ENCODE measurements around the gene RUNX2. TPM values are rescaled to one million over a fixed set of nuclear protein-coding genes. Genes with fewer than 3 reads are reported as not detected.

RUNX2 gene
- polyA plus RNA-seq, 1 of the 3 experiments (the other 2 are of a cell fraction), result 4.4 TPM

DNA sequence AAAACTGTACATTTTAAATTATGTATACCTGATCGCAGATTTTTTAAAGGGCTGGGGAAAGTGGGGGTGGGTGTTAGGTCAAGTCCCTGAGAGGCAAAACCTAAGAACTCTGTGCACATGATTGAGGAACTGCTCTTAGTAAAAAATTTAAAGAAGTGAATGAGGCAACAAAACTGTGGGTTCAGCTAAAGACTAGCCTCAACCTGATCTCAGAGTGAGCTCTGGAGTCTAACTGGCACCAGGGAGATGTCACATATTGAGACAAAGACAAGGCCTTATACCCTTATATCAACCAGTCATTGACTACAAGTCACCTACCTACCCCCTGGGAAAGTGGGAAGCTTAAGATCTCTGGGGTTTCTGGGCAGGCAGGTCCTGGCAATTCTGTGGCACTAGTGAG lies 27.4 kb upstream of the RUNX2 start:
- POLR2A ChIA-PET, result no interaction called here
- Histone ChIP-seq H3K79me2 (ENCODE audit: insufficient read depth) (no peaks in the 10 kb centered on the region), H3K9ac (no peak overlapping the region), H3K4me3 (ENCODE audit: low read depth in 2 of 2, low read length in 1 of 2) (no peak overlapping the region), H3K9me2 (no peaks in the 10 kb centered on the region), H3K27ac (ENCODE audit: low read depth in 2 of 2, low read length in 1 of 2) (no peak overlapping the region), H3K36me3 (replicated peaks in 1 of 2; ENCODE audit: control insufficient read depth in 1 of 2, insufficient read depth in 2 of 2, low read length in 1 of 2) (no peaks in the 10 kb centered on the region), H3F3A (replicated peaks; ENCODE audit: insufficient read depth) (no peaks in the 10 kb centered on the region), H4K20me1 (ENCODE audit: insufficient read depth) (no peaks in the 10 kb centered on the region), H3K9me3 (no peaks in the 10 kb centered on the region), H3K27me3 (ENCODE audit: insufficient read depth) (no peaks in the 10 kb centered on the region), H3K4me2 (no peak overlapping the region), H2AFZ (ENCODE audit: low read depth) (no peak overlapping the region), H3K4me1 (ENCODE audit: control insufficient read depth in 1 of 2, insufficient read depth in 2 of 2, low read depth in 1 of 2, low read length in 1 of 2) (no peaks in the 10 kb centered on the region)
- no peak for TF ChIP-seq TAF1 (IDR thresholded peaks at IDR 0.05; ENCODE audit: borderline replicate concordance, low read depth, low read length)
- TF ChIP-seq SMC3 (IDR thresholded peaks at IDR 0.05; ENCODE audit: low read depth, low read length), result no peak
- TF ChIP-seq USF2 (IDR thresholded peaks at IDR 0.05; ENCODE audit: borderline replicate concordance, low read depth, low read length), result no peak
- TF ChIP-seq, protein P1, sequence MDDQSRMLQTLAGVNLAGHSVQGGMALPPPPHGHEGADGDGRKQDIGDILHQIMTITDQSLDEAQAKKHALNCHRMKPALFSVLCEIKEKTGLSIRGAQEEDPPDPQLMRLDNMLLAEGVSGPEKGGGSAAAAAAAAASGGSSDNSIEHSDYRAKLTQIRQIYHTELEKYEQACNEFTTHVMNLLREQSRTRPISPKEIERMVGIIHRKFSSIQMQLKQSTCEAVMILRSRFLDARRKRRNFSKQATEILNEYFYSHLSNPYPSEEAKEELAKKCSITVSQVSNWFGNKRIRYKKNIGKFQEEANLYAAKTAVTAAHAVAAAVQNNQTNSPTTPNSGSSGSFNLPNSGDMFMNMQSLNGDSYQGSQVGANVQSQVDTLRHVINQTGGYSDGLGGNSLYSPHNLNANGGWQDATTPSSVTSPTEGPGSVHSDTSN (IDR thresholded peaks at IDR 0.05), result no peak
- no peak for TF ChIP-seq MEF2A (IDR thresholded peaks at IDR 0.05; ENCODE audit: borderline replicate concordance, low read depth)
- no peak for TF ChIP-seq FOSL2 (IDR thresholded peaks at IDR 0.05; ENCODE audit: borderline replicate concordance, low read depth)
- TF ChIP-seq ELF1 (IDR thresholded peaks at IDR 0.05), result no peak
- no peak for TF ChIP-seq NRF1 (IDR thresholded peaks at IDR 0.05; ENCODE audit: low read depth, low read length)
- TF ChIP-seq EZH2phosphoT487 (IDR thresholded peaks at IDR 0.05; ENCODE audit: borderline replicate concordance, low read depth), result no peak
- no peak for DNase-seq
- 100% methylated on average over 1 of the region's 1 CpG for WGBS (ENCODE audit: low lambda C conversion rate)
- CTCF ChIA-PET, result interaction anchor here (0.8 to 1.1 kb wide), 2 partner anchors 645 to 826 kb away, joined by 3 read pairs; no protein-coding TSS in a partner anchor

- H2AFZ ChIP-seq (ENCODE audit: low read depth), result no peak overlapping the region
- no peaks in the 10 kb centered on the region for H3K27me3 ChIP-seq (ENCODE audit: insufficient read depth)
- no peak for DNase-seq
- no peak overlapping the region for H3K4me3 ChIP-seq (ENCODE audit: low read depth in 2 of 2, low read length in 1 of 2)
- no peak overlapping the region for H3K27ac ChIP-seq (ENCODE audit: low read depth in 2 of 2, low read length in 1 of 2)
- WGBS (ENCODE audit: low lambda C conversion rate), result 64% methylated on average over 3 of the region's 3 CpGs
- no peaks in the 10 kb centered on the region for H3K9me2 ChIP-seq
- H3K36me3 ChIP-seq (replicated peaks in 1 of 2; ENCODE audit: control insufficient read depth in 1 of 2, insufficient read depth in 2 of 2, low read length in 1 of 2), result no peaks in the 10 kb centered on the region
- H3K4me1 ChIP-seq (ENCODE audit: control insufficient read depth in 1 of 2, insufficient read depth in 2 of 2, low read depth in 1 of 2, low read length in 1 of 2), result no peaks in the 10 kb centered on the region
- H3K79me2 ChIP-seq (ENCODE audit: insufficient read depth), result no peaks in the 10 kb centered on the region
- H3K9me3 ChIP-seq, result no peaks in the 10 kb centered on the region
- no peak for TF ChIP-seq MAX (IDR thresholded peaks at IDR 0.05; ENCODE audit: low read depth)
- TF ChIP-seq TCF12 (IDR thresholded peaks at IDR 0.05), result no peak
- TF ChIP-seq, protein P2, sequence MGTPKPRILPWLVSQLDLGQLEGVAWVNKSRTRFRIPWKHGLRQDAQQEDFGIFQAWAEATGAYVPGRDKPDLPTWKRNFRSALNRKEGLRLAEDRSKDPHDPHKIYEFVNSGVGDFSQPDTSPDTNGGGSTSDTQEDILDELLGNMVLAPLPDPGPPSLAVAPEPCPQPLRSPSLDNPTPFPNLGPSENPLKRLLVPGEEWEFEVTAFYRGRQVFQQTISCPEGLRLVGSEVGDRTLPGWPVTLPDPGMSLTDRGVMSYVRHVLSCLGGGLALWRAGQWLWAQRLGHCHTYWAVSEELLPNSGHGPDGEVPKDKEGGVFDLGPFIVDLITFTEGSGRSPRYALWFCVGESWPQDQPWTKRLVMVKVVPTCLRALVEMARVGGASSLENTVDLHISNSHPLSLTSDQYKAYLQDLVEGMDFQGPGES (IDR thresholded peaks at IDR 0.05; ENCODE audit: low read depth, low read length), result no peak
- no peak for TF ChIP-seq RAD21 (IDR thresholded peaks at IDR 0.05; ENCODE audit: low read length)
- TF ChIP-seq, protein P1 (IDR thresholded peaks at IDR 0.05), result no peak
- no peak for TF ChIP-seq MEF2A (IDR thresholded peaks at IDR 0.05; ENCODE audit: borderline replicate concordance, low read depth)
- TF ChIP-seq, protein P3, sequence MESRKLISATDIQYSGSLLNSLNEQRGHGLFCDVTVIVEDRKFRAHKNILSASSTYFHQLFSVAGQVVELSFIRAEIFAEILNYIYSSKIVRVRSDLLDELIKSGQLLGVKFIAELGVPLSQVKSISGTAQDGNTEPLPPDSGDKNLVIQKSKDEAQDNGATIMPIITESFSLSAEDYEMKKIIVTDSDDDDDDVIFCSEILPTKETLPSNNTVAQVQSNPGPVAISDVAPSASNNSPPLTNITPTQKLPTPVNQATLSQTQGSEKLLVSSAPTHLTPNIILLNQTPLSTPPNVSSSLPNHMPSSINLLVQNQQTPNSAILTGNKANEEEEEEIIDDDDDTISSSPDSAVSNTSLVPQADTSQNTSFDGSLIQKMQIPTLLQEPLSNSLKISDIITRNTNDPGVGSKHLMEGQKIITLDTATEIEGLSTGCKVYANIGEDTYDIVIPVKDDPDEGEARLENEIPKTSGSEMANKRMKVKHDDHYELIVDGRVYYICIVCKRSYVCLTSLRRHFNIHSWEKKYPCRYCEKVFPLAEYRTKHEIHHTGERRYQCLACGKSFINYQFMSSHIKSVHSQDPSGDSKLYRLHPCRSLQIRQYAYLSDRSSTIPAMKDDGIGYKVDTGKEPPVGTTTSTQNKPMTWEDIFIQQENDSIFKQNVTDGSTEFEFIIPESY (IDR thresholded peaks at IDR 0.05; ENCODE audit: borderline replicate concordance, low read depth), result no peak
- TF ChIP-seq POLR2AphosphoS5 (IDR thresholded peaks at IDR 0.05; ENCODE audit: low read depth, low read length), result no peak
- no peak for TF ChIP-seq USF2 (IDR thresholded peaks at IDR 0.05; ENCODE audit: borderline replicate concordance, low read depth, low read length)
- no peak for TF ChIP-seq TAF1 (IDR thresholded peaks at IDR 0.05; ENCODE audit: borderline replicate concordance, low read depth, low read length)
- TF ChIP-seq FOXM1 (IDR thresholded peaks at IDR 0.05; ENCODE audit: low read depth), result no peak
- no peak overlapping the region for H3K9ac ChIP-seq
- H3K4me2 ChIP-seq, result no peak overlapping the region
- POLR2A ChIA-PET, result no interaction called here
- CTCF ChIA-PET, result interaction anchor here (0.8 to 1.1 kb wide), 2 partner anchors 646 to 826 kb away, joined by 3 read pairs; no protein-coding TSS in a partner anchor
- H4K20me1 ChIP-seq (ENCODE audit: insufficient read depth), result no peaks in the 10 kb centered on the region
- H3F3A ChIP-seq (replicated peaks; ENCODE audit: insufficient read depth), result no peaks in the 10 kb centered on the region
These were observed 26.6 kb upstream of the RUNX2 start for GRCh38 chr6:45301348-45302142.
